HG02588 (cell line): Measurements from ENCODE around the gene NME3.

Experiments used
- ATAC-seq: cut with Tn5 transposase; IDR thresholded peaks from one replicate; pipeline ENCODE4 v1.9.1; 2021; ENCODE audit warnings: mild to moderate bottlenecking, moderate library complexity; ENCODE audit not compliant: unreplicated experiment

NME3 gene

DNA sequence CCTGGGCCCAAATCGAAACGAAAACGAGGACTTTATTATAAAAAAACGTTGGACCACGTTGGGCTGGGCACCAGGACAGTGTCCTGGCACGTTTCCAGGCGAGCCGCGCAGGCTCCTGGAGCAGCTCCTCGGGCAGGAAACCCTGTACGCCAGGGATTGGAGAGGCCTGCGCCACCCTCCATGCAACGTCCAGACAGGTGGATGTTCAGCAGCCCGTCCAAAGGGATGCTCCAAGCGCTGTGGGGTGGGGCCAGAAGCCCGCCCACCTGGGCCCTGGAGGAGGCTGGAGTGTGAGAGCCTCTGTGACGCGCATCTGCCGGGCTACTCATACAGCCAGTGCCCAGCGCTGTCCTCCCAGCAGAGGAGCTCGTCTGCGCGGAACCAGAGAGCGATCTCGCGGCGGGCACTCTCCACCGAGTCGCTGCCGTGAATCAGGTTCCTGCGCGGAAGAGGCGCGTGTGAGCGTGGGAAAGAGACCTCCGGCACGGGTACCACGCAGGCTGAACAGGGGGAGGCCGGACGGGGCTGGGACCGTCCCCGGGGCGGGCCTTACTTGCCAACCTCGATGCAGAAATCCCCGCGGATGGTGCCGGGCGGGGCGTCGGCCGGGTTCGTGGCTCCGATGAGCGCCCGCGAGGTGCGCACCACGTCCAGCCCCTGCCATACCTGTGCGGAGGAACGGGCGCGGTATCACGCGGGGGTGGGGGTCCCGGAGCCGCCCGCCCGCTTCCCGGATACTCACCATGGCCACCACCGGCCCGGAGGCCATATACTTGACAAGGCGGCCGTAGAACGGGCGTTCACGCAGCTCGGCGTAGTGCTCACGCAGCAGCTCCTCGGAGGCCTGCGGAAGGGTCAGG, 785 bp downstream of the NME3 start:
- no peak for ATAC-seq

DNA sequence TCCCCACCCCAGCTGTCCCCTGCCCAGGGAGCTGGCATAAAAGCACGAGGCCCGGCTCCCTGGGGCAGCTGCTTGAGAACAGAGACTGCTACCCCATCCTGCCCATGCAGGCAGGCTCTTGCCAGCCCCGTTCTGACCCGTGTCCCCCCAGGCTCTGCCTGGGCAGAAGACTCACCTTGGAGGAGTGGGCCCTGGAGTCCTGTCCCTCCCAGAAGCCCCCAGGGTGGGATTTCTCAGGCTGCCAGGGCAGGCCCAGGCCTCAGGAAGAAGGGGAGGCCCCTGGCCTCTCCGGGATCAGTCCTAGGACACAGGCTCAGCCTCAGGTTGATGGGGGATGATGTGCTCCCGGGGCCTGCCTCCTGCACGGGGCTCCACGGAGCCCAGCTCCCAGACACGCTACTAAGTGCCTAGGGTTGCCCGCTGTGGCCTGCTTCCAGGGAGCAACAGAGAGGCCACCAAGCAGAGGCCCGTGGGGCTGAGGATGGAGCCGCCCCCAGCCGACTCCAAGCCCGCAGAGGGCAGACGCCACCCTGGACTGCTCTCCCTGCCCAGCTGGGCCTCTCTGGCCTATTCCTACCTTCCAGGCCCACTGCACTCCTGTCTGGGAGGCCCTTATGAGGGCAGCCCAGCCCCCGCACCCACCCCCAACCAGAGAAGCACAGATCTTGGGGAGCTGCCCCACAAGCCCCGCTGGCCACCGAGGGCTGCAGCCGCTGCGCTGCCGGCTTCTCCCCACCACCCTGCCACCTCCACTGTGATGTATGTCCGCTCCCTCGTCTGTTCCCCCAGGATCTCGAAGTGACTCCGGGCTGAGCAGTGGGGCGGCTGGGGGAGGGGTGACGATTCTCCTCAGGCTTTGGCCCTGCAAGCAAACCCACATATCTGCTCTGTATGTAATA, 1.7 kb downstream of the NME3 start:
- ATAC-seq = no peak

DNA sequence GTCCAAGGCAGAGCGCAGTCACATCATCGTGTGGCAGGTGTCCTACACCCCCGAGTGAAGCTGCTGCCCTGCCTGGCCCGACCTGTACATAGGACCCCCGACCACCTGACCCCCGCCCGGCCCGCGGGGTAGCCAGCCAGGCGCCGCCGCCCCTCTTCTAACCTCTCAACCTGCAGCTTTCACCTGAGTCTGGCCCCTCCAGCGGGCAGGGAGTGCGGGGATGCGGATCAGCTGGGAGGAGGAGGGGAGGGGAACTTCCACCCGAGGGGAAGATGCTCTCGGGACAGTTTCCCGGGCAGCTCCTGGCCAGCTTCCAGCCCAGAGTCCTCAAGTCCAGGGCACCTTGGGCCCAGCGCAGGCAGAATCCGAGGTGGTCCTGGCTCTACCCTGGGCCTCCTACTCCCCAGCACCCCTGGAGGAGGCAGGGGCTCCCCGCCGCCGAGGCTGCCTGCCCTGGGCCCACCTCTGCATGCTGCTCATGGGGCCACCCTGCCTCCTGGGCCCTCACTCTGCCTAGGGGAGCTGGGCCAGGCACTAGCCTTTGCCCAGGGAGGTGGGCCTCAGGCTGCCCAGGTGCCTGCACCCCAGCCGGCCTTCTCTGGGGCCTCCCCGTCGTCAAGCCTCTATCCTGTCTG, 2.5 kb downstream of the NME3 start:
- ATAC-seq = no peak

DNA sequence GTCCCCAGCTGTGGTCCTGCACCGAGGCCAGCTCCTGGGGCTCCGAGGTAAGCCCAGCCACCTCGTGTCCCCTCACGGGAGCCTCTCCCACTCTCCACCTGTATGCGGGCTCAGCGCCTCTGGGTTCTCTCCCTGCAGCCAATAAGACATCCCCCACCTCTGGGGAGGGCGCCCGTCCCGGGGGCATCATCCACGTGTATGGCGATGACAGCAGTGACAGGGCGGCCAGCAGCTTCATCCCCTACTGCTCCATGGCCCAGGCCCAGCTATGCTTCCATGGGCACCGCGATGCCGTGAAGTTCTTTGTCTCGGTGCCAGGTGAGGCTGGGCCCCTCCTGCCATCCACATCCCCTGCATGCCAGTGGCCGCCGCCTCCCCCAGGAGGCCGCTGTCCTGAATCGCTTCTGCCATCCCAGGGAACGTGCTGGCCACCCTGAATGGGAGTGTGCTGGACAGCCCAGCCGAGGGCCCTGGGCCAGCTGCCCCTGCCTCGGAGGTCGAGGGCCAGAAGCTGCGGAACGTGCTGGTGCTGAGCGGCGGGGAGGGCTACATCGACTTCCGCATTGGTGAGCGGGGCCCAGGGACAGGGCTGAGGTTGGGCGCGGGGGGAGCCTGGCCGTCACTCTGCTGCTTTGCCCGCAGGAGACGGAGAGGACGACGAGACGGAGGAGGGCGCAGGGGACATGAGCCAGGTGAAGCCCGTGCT, 3.1 kb downstream of the NME3 start:
- ATAC-seq = no peak

DNA sequence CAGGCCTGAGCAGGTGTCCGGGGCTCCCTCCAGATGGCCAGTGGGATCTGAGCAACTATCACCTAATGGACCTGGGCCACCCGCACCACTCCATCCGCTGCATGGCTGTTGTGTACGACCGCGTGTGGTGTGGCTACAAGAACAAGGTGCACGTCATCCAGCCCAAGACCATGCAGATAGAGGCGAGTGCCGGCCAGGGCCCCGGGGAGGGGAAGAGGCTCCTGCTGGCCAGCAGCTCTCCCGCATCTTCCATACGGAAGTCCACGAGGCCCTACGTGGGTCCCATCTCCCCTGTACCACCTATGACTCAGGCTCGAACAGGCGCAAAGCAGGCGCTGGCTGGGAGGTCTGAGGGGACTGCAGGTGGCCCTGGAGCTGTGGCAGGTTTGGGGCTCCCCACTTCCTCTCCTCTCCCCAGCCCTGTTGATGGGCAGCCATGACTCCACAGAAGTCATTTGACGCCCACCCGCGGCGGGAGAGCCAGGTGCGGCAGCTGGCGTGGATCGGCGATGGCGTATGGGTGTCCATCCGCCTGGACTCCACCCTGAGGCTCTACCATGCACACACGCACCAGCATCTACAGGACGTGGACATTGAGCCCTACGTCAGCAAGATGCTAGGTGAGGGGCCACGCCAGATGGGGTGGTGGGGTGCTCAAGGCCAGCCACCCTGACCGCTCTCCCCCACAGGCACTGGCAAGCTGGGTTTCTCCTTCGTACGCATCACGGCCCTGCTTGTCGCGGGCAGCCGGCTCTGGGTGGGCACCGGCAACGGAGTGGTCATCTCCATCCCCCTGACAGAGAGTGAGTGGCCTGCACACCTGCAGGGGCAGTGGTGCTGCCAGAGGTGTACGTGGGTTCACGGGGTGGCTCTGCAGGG, 4.0 kb downstream of the NME3 start:
- no peak for ATAC-seq

DNA sequence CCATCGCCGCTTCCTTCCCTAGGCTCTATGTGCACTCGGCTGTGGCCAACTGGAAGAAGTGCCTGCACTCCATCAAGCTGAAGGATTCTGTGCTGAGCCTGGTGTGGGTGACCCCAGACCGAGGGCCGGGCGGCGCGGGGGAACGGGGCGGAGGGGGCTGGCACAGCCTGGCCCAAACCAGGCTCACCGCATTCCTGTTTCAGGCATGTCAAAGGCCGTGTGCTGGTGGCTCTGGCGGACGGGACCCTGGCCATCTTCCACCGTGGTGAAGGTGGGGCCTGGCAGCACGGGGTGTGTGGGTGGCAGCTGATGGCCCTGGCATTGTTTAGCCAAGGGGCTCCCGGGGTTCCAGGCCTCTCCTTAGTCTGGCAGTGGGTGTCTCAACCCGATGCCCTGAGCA, 4.6 kb downstream of the NME3 start:
- ATAC-seq = no peak

DNA sequence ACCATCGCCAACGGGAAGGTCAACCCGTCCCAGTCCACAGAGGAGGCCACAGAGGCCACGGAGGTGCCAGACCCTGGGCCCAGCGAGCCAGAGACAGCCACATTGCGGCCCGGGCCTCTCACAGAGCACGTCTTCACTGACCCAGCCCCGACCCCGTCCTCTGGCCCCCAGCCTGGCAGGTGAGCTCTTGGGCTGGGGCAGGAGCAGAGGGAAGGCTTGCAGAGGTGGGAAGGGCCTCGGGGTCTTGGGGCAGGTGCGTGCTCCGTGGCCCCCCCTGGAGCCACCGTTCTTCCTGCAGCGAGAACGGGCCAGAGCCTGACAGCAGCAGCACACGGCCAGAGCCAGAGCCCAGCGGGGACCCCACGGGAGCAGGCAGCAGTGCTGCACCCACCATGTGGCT, 5.1 kb downstream of the NME3 start:
- no peak for ATAC-seq

DNA sequence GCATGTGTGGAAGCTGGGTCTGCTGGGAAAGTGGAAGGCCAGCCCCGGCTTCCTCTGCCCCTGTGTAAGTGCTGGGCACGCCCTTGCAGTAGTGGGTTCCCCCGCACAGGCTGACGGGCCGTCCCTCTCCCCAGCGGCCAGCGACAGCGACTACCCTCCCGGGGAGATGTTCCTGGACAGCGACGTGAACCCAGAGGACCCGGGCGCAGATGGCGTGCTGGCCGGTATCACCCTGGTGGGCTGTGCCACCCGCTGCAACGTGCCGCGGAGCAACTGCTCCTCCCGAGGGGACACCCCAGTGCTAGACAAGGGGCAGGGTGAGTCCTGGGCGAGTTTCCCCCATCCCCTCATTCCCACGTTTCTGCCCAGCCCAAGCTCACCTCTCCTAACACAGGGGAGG, 5.5 kb downstream of the NME3 start:
- no peak for ATAC-seq

DNA sequence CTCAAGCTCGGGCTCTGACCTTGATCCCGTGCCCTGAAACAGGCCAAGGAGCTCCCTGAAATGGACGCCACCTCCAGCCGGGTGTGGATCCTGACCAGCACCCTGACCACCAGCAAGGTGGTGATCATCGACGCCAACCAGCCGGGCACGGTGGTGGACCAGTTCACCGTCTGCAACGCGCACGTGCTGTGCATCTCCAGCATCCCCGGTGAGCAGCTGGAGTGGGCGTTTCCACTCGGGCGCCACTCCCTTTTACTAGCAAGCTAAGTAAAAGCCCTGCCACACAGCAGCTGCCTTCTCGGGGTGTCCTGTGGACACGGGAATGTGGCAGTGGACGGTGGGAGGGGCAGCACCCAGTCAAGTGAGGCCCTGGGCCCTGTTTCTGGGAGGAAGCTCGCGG, 6.4 kb downstream of the NME3 start:
- ATAC-seq = no peak

DNA sequence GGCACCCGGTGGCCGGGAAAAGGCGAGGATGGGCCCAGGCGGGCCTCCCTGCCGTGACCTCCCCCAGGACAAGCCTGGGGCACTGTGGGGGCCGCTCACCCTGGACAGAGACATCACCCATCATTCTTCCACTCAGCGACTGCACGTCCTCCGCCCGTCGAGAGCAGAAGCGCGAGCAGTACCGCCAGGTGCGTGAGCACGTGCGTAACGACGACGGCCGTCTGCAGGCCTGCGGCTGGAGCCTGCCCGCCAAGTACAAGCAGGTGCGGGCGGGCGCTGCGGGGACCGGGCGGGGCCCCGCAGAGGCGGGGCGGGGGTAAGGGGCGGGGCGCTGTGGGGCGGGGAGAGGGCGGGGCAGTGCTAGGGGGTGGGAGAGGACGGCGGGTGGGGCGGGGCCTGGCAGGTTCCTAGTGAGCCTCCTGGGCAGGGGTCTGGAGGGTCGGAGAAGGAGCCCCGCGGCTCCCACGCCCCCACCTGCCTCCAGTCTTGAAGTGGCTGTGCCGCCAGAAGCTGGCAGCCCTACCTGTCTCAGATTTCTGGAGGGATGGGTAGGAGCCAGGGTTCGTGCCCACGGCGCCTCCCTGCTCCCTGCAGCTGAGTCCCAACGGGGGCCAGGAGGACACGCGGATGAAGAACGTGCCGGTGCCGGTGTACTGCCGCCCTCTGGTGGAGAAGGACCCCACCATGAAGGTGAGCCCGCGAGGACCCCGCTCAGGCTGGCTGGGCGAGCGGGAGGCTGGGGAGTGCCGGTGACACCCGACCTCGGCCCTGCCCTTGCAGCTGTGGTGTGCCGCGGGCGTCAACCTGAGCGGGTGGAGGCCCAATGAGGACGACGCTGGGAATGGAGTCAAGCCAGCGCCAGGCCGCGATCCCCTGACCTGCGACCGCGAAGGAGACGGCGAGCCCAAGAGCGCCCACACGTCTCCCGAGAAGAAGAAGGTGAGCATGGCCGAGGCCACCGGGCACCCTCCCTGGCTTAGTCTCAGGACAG, 7.5 kb downstream of the NME3 start:
- no peak for ATAC-seq

DNA sequence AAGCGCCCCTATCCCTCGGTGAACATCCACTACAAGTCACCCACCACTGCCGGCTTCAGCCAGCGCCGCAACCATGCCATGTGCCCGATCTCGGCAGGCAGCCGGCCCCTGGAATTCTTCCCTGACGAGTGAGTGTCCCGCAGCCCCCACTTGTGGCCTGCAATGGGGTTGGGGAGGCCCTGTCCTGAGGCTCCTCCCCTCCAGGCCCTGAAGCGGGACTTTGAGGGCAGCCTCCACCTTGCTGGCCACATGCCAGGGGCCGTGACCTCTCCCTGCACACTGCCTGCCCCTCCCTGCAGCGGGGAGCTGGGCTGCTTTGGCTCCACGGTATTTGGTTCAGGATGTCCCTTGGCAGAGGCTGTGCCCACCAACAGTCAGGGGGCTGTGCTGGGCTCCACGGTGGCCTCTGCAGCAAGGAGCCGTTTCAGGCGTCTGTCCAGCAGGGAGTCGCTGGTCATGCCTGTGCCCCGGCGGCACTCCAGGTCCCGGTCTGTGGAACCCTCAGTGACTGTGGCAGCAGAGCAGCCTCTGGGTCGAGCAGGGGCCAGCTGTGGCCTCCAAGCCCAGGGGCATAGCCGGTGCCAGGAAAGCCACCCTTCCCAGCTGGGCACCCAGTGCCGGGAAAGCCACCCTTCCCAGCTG, 8.3 kb downstream of the NME3 start:
- no peak for ATAC-seq

DNA sequence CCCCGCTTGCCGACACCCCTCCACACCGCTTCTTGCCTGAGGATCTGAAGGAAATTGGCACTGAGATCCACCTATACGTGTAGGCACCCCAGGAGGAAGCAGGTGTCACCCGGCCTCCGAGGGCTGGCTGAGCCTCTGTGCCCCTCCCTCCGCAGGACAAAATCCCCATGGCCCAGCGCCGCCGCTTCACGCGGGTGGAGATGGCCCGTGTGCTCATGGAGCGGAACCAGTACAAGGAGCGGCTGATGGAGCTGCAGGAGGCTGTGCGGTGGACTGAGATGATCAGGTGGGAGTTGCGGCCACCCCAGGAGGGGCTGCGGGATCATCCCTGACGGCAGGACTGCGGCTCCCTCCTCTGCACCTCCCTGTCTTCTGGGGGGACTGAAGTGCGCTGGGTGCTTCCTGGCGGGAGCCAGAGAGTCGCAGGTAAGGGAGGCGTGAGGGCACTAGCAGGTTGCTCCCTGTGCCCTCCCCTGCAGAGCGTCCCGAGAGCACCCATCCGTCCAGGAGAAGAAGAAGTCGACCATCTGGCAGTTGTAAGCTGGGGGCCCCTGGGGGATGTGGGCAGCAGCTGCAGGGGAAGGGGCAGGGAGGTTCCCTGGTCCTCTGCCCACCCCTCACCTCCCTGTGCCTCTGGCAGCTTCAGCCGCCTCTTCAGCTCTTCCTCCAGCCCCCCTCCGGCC, 9.0 kb downstream of the NME3 start:
- ATAC-seq = no peak

DNA sequence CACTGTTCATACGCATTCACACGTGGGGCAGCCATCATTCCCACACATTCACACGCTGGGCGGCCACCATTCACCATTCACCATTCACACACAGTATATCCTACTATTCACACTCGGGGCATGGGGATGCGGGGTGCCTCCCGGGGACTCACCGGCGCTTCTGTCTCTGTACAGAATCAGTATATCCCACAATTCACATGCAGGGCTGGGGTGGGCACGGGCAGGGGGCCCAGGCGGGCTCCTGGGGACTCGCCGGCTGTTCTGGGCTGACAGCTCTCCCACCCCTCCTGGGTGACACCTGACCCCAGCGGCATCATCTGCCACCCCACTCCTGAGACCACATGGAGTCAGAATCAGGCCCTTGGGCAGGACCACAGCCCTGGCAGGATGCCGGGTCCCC, 9.6 kb downstream of the NME3 start:
- ATAC-seq = no peak

DNA sequence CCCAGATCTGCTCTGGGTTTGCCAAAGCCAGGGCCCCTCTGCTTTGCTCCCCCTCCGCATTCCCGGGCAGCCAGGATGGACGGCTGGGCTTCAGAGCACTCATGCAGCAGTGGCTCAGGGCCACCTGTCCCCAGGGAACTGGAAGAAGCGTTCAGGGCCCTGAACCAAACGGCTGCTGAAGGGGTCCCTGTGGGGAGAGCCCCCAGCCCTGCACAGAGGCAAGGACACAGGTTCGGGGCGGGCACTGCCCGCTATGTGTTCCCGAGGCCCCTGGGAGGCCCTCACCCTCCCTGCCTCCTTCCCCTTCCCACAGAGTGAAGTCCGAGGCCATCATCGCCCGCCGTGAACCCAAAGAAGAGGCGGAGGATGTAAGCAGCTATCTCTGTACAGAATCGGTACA, 10.4 kb downstream of the NME3 start:
- no peak for ATAC-seq

DNA sequence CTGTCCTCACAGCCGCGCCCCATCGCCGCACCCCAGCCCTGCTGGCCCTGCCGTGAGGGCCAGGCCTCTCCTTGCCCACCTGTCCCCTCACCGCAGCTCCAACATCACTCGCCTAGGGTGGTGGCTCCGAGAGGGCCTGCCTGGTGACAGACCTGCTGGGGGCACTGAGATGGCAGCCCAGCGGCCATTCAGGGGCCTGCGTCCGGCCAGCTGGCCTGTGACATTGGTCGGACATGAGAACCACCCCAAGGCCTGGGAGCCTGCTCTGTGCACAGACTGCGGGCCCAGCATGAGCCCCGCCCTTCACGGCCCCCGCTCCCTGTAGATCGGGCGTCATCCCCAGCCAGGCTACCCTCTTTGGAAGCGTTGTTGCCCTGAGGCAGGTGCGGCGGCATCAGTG, 11.8 kb downstream of the NME3 start:
- no peak for ATAC-seq

DNA sequence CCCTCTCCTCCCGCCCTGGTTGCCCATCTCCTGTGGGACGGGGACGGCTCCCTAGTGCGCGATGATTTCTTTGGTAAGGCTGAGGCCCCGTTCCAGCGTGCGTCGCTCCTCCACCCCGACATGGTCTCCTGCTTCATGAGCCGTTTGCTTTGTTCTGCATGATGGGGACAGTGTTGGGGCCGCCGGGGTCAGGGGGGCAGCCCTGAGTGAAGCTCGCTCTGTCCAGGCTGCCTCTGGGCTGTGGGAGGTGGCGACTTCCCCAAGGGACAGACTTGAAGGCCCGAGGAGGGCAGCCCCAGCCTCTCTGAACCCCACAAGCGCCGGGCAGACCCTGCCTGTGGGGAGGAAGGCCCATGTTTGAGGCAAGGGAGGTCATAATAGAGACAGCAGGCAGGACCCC, 12.4 kb downstream of the NME3 start:
- ATAC-seq = no peak

DNA sequence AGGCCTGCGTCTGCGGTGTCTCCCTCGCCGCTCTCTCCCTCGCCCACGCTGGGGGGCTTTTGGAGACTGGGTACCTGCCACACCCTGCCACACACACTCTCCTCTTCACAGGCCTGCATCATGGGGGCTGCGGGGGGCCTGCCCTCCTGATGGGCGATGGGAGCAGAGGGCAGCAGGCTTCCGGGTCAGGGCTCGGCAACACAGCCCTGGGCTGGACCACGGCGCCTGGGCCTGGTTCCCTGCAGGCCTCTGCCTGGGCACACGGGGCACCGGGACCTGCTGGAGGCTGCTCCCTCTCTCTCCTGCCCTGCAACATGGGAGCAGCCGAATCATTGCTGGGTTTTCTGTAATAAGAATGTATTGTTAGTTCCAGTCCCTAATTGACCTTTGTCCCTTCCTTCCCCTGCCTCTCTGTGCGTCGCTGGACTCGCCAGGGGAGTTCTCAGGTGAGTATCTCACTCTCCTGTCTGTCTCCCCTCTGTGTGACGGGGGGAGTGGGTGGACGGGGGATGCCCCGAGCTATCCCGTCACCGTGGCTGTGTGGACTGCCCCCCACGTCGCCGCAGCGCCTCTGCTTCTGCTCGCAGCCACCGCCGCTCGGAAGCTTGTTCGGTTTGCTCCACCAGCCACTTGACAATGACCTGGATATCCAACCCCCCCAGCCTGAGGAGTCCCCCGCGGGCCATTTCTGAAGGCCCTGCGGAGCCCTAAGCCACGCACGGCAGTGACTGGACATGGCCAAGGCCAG, 13.5 kb downstream of the NME3 start:
- no peak for ATAC-seq
